ENCODE data around the gene VIT.

Gene VIT

GRCh38 chr2:36695746-36696415, 626 bp upstream of the VIT start:
- H3K4me3 Mint-ChIP-seq, result no peak overlapping the region
- no peaks in the 10 kb centered on the region for H3K9me3 Mint-ChIP-seq
- H3K27me3 Mint-ChIP-seq, result peaks cover 9% of the 10 kb centered on the region
- H3K36me3 Mint-ChIP-seq, result no peaks in the 10 kb centered on the region
- no peaks in the 10 kb centered on the region for H3K4me1 Mint-ChIP-seq
- H3K27ac Mint-ChIP-seq, result no peak overlapping the region
- ATAC-seq, result no peak

- Mint-ChIP-seq H3K27me3 (peaks cover 9% of the 10 kb centered on the region), H3K4me3 (no peak overlapping the region), H3K9me3 (no peaks in the 10 kb centered on the region), H3K27ac (no peak overlapping the region), H3K36me3 (no peaks in the 10 kb centered on the region), H3K4me1 (no peaks in the 10 kb centered on the region)
- ATAC-seq, result no peak
Observed at GRCh38 chr2:36697424-36698066, 1.0 kb downstream of the VIT start.

GRCh38 chr2:36698993-36699392, 2.5 kb downstream of the VIT start:
- H3K4me3 Mint-ChIP-seq, result no peak overlapping the region

GRCh38 chr2:36700311-36700710, 3.8 kb downstream of the VIT start:
- peaks cover 9% of the 10 kb centered on the region for H3K27me3 Mint-ChIP-seq
- H3K27ac Mint-ChIP-seq, result no peak overlapping the region
- no peaks in the 10 kb centered on the region for H3K36me3 Mint-ChIP-seq
- no peak for ATAC-seq
- no peaks in the 10 kb centered on the region for H3K9me3 Mint-ChIP-seq
- H3K4me3 Mint-ChIP-seq, result no peak overlapping the region
- H3K4me1 Mint-ChIP-seq, result no peaks in the 10 kb centered on the region

More at GRCh38 chr2:36698993-36699392, 2.5 kb downstream of the VIT start:
- no peak for ATAC-seq
- Mint-ChIP-seq H3K9me3 (no peaks in the 10 kb centered on the region), H3K27ac (no peak overlapping the region), H3K4me1 (no peaks in the 10 kb centered on the region), H3K36me3 (no peaks in the 10 kb centered on the region), H3K27me3 (peaks cover 9% of the 10 kb centered on the region)

GRCh38 chr2:36701391-36701795, 4.9 kb downstream of the VIT start:
- no peak for ATAC-seq
- Mint-ChIP-seq H3K27ac (no peak overlapping the region), H3K4me3 (no peak overlapping the region), H3K27me3 (peaks cover 9% of the 10 kb centered on the region), H3K36me3 (no peaks in the 10 kb centered on the region), H3K9me3 (no peaks in the 10 kb centered on the region), H3K4me1 (no peaks in the 10 kb centered on the region)

- Mint-ChIP-seq H3K9me3 (no peaks in the 10 kb centered on the region), H3K36me3 (no peaks in the 10 kb centered on the region), H3K4me1 (no peaks in the 10 kb centered on the region), H3K27ac (no peak overlapping the region), H3K27me3 (peaks cover 9% of the 10 kb centered on the region), H3K4me3 (no peak overlapping the region)
- ATAC-seq, result no peak
Observed at GRCh38 chr2:36701918-36702317, 5.4 kb downstream of the VIT start.

GRCh38 chr2:36702781-36703180, 6.3 kb downstream of the VIT start:
- Mint-ChIP-seq H3K27ac (no peak overlapping the region), H3K9me3 (no peaks in the 10 kb centered on the region), H3K27me3 (peaks cover 16% of the 10 kb centered on the region), H3K4me3 (no peak overlapping the region), H3K36me3 (no peaks in the 10 kb centered on the region), H3K4me1 (no peaks in the 10 kb centered on the region)
- no peak for ATAC-seq

- no peak overlapping the region for H3K4me3 Mint-ChIP-seq
- H3K9me3 Mint-ChIP-seq, result peaks cover 2% of the 10 kb centered on the region
- no peaks in the 10 kb centered on the region for H3K4me1 Mint-ChIP-seq
- peaks cover 26% of the 10 kb centered on the region for H3K27me3 Mint-ChIP-seq
- no peak overlapping the region for H3K27ac Mint-ChIP-seq
- ATAC-seq, result no peak
- no peaks in the 10 kb centered on the region for H3K36me3 Mint-ChIP-seq
Observed at GRCh38 chr2:36704475-36705150, 8.1 kb downstream of the VIT start.

GRCh38 chr2:36705326-36706020, 9.0 kb downstream of the VIT start:
- no peak for ATAC-seq
- no peak overlapping the region for H3K4me3 Mint-ChIP-seq
- H3K9me3 Mint-ChIP-seq, result peaks cover 5% of the 10 kb centered on the region
- no peaks in the 10 kb centered on the region for H3K4me1 Mint-ChIP-seq
- no peaks in the 10 kb centered on the region for H3K36me3 Mint-ChIP-seq
- peaks cover 27% of the 10 kb centered on the region for H3K27me3 Mint-ChIP-seq
- no peak overlapping the region for H3K27ac Mint-ChIP-seq

- no peaks in the 10 kb centered on the region for H3K36me3 Mint-ChIP-seq
- peaks cover 10% of the 10 kb centered on the region for H3K9me3 Mint-ChIP-seq
- no peaks in the 10 kb centered on the region for H3K4me1 Mint-ChIP-seq
- no peak for ATAC-seq
- H3K4me3 Mint-ChIP-seq, result no peak overlapping the region
- H3K27me3 Mint-ChIP-seq, result peaks cover 27% of the 10 kb centered on the region
- H3K27ac Mint-ChIP-seq, result no peak overlapping the region
Observed at GRCh38 chr2:36706021-36706876, 9.7 kb downstream of the VIT start.

- no peak overlapping the region for H3K4me3 Mint-ChIP-seq
- no peak for ATAC-seq
- no peaks in the 10 kb centered on the region for H3K36me3 Mint-ChIP-seq
- H3K9me3 Mint-ChIP-seq, result peaks cover 10% of the 10 kb centered on the region
- no peak overlapping the region for H3K27ac Mint-ChIP-seq
- H3K4me1 Mint-ChIP-seq, result no peaks in the 10 kb centered on the region
- peaks cover 27% of the 10 kb centered on the region for H3K27me3 Mint-ChIP-seq
Observed at GRCh38 chr2:36707050-36707449, 10.5 kb downstream of the VIT start.

GRCh38 chr2:36708041-36708741, 11.7 kb downstream of the VIT start:
- Mint-ChIP-seq H3K27ac (no peak overlapping the region), H3K4me3 (no peak overlapping the region), H3K27me3 (peaks cover 27% of the 10 kb centered on the region), H3K4me1 (no peaks in the 10 kb centered on the region), H3K36me3 (no peaks in the 10 kb centered on the region), H3K9me3 (peaks cover 10% of the 10 kb centered on the region)
- ATAC-seq, result no peak

- H3K4me1 Mint-ChIP-seq, result no peaks in the 10 kb centered on the region
- H3K27me3 Mint-ChIP-seq, result peaks cover 27% of the 10 kb centered on the region
- ATAC-seq, result no peak
- no peaks in the 10 kb centered on the region for H3K36me3 Mint-ChIP-seq
- no peak overlapping the region for H3K4me3 Mint-ChIP-seq
- H3K9me3 Mint-ChIP-seq, result peaks cover 10% of the 10 kb centered on the region
- H3K27ac Mint-ChIP-seq, result no peak overlapping the region
Observed at GRCh38 chr2:36710858-36711515, 14.5 kb downstream of the VIT start.

Data from stimulated activated memory B cell treated with anti-CD40 and anti-IgM and Interleukin-4, amounts not matched to agents 10 μg/mL and 1 μg/mL and 100 μg/mL, for 72 hours (primary cell).